8988T (cell line): ENCODE results near the gene KRT74.

Source experiments
- DNase-seq: peaks from one replicate; pipeline ENCODE4 v3.0.0; 2011

Gene KRT74

GRCh38 chr12:52573743-52574142 lies at the start of gene KRT74:
Gene KRT74, minus strand, starts transcription at chr12:52573843. Its CDS starts 66 bp downstream, at chr12:52573777.
- DNase-seq, result no peak

DNA sequence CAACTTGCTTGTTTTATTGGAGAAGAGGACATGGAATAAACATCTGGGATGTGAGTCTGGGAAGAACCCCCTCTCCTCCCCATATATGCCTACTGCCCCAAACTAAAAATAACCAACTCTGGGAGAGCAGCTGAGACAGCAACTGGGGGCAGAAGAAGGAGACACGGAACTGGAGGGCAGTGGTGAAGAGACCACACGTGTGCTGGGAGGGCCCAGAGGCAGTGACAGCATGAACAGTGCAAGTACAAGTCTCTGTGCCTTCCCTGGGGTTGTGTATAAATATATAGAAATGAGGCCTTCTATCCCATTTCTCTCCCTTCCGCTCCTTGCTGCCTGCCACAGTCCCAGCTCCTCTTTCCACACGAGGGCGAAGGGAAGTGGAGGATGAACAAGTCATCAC lies 48.7 kb upstream of the KRT74 start:
- no peak for DNase-seq

DNA sequence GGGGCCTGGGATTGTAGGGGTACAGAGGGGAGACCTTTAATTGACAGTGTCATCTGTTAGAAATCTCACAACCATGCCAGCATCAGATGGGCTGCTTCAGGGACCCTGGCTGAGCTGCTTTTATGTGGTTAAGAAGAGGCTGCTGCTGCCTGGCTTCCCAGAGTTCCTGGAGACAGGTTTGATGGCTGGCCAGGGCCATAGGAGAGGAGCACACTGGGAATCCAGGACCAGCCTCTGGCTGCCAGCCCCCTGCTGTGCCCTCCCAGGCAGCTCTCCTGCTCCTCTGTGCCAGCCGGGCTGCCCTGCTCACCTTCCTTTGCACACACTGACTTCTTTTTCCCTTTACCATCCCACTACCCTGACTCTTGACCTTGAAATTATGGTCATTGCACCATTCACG lies 45.2 kb upstream of the KRT74 start:
- DNase-seq, result no peak

DNA sequence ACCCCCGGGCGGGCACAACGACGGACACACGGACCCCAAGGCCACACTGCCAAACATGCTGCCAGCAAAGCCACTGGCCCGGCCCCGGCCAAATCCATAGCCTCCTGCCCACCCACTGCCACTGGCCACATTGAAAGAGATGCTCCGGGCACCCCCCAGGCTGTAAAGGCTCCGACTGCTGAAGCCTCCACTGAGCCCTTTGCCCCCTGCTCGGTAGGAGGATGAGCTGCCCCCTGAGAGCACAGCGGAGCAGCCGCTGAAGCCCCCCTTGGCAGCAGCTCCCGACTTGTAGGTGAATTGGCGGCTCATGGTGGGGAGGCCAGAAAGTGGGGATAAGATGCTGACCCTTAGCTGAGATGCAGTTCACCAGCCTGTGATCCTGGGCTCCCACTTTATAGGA lies 44.6 kb upstream of the KRT74 start, which contains the start of gene KRT73:
Gene KRT73 (minus strand): TSS at position 344 of the 400 bp plus-strand sequence. CDS start 35 bp downstream, at position 309.
- no peak for DNase-seq

GRCh38 chr12:52617403-52617785 lies 43.8 kb upstream of the KRT74 start:
- no peak for DNase-seq

DNA sequence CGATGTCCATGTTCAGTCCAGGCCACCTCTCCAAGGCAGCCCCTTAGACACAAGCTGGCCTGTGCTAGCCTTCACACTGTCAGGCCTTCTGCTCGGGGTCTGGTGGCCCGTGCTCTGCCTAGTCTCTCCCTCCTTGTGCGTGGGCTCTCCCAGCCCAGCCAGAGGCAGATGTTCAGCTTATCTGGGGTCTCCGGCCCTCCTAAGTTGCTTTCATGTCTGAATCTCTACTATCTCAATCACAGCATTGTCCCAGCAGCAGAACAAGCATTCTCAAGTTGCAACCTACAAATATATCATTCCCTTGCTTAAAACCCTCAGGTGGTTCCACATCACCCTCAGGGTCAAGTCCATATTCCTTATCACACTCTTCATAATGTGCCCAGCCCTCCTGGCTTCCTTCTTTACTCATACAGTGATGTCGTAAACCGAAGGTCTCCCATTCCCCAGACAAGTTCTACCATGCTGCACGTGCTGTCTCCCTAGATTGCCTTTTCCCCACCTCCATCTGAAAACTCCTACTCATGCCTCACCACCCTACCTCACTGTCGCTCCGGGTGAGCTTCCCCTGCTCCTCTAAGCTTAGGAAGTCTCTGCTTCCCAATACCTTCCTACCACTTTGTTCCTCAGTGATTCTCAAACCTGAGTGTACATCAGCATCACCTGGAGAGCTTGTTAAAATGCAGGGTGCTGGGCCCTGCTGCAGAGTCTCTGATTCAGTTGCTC lies 43.2 kb upstream of the KRT74 start:
- DNase-seq, result no peak

DNA sequence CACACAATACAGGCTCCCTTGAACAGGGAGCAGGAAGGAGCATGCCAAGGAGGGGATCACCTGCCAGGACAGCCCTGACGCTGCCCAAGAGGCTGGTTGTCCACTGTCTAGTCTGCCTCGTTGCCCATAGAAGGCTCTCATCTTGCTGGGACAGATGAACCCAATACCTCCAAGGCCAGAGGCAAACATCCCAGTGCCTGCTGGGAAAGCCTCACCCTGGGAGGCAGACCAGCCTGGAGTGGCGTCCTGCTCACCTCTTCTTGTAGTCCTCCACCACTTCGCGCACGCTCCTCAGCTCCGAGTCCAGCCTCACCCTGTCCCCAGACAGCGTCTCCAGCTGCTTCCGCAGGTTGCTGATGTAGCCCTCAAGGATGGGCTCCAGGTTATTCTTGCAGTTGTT lies 42.3 kb upstream of the KRT74 start:
- no peak for DNase-seq

GRCh38 chr12:52615208-52615868 lies 41.7 kb upstream of the KRT74 start:
- DNase-seq, result no peak

GRCh38 chr12:52614381-52615207 lies 41.0 kb upstream of the KRT74 start:
- no peak for DNase-seq

DNA sequence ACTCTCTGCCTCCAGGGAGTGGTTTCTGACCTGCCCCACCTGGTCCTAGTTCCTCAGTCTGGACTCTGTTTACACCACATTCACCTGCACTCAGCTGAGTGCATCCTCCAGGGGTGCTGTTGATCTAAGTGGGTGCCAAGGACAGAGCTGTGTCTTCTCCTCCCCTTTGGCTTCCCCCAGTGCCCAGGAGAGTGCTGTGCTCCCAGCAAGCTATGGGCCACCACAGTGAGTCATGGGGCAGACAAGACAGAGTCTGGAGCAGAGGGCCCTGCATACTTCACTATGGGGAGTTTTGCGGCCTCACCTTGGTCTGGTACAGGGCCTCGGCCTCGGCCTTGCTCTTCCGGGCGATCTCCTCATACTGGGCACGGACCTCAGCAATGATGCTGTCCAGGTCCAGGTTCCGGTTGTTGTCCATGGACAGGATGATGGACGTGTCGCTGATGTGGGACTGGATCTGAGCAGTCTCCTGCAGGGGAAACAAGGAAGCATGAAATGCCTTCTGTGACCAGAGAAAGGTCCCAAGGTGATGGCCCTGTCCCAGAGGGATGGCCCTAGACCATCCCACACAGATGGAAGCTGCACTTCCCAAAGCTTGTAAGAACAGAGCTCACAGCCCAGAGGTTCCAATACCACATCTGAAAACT lies 39.9 kb upstream of the KRT74 start:
- no peak for DNase-seq

- no peak for DNase-seq
Measured at GRCh38 chr12:52612431-52613383, 39.1 kb upstream of the KRT74 start.

DNA sequence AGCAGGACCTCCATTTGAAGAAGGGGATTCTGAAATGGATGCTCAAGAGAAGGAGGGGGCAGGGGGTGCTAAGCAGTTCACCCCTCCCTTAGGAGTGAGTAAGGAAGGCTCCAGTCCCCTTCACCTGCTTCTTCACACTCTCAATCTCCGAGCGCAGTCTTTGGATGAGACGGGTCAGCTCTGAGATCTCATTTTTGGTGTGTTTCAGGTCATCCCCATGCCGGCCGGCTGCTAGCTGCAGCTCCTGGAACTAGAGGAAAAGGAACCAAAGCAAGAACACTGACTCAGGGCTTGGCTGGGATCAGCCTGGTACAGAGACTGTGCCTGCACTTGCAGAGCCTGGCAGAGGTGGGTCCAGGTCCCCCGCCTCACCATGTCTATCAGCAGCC lies 37.4 kb upstream of the KRT74 start:
- DNase-seq, result no peak

DNA sequence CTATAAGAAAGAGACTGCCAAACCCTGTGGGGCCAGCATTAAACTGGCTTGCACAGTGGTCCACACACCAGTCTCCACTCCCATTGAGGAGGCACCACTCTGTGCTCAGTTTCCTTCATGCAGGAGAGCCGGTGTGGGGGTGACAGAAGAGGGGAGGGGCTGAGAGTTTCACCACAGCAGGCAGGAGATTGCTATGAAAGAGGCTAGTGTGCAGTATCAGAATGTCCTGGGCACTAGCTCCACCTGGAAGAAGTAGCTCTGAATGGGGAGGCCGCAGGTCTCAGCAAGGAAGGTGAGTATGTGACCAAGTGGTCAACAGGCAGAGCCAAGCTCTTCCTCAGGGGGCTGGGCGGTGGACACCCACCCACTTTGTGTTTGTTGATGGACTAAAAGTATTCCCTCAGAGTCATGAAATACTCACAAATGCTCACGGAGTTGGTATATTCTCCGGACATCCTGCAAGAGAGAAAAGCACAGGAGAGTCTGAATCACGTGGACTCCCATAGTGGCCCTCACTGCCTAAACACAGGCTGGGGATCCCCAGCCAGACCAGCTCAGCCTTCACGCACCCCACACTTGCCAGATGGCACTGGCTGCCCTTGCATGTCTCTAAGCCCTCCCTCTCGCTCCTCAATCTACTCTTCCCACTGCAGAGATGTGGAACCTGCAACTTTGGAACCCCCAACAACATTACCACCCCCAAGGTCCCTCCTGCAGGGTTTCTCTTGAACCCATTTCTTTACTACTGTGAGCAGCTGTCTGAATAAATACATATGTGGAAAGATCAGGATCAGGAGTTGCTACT lies 35.4 kb upstream of the KRT74 start:
- DNase-seq, result no peak

DNA sequence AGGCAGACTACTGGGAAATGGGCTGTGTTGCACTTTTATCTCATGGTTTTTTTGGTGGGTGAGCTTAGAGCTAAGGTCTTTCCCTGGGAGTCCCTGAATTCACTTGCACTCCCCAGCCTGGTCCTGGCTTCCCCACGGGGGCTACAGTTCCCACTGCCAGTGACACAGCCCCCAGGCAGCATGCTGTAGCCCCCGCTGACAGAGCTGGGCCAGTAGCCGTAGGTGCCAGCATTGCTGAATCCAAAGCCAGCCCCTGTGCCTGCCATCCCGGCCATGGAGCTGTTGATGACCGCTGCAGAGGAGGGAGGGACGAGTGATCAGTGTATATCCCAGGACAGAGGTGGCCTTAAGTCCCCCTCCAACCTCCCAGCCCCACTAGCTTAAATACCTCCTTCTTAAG lies 34.5 kb upstream of the KRT74 start:
- DNase-seq, result no peak

GRCh38 chr12:52607314-52607713 lies 33.7 kb upstream of the KRT74 start:
- DNase-seq, result no peak

GRCh38 chr12:52606581-52607218 lies 33.1 kb upstream of the KRT74 start:
- no peak for DNase-seq

- no peak for DNase-seq
Measured at GRCh38 chr12:52606096-52606495, 32.5 kb upstream of the KRT74 start.

DNA sequence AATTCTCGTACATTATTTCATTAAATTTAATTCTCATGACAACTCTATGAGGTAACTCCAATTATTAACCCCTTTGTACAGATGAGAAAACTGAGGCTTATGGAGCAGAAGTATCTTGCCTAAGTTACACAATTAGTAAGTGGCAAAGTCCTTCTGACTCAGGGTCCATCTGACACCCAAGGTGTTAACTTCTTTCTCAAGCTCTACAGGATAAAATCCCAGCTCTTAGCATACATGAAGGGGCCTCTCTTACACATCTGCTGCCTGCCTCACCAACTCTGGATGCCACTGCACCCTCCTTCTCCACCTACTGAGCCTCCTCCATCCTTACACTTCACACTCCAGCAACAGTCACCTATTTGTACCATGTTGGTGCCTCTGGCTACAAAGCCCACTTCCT lies 31.9 kb upstream of the KRT74 start:
- no peak for DNase-seq

- DNase-seq, result no peak
Measured at GRCh38 chr12:52604859-52605258, 31.2 kb upstream of the KRT74 start.

GRCh38 chr12:52603314-52603713 lies 29.7 kb upstream of the KRT74 start:
- DNase-seq, result no peak

GRCh38 chr12:52602552-52602951 lies 28.9 kb upstream of the KRT74 start:
- no peak for DNase-seq
